Measurements from ENCODE around the gene CPNE2. TPM values are rescaled to one million over a fixed set of nuclear protein-coding genes. Genes with fewer than 3 reads are reported as not detected.

Gene CPNE2
- total and polyA plus RNA-seq, 2 of the 8 experiments (the other 6 are each of a cell fraction or from before 2014, with no cell fraction given), result 10.6 to 39.5 TPM

GRCh38 chr16:57178196-57178595 lies 85.8 kb downstream of the CPNE2 start:
- Histone ChIP-seq H2AK5ac (ENCODE audit: low read depth, low read length) (no peak overlapping the region), H3K79me1 (ENCODE audit: low read depth, low read length) (peaks cover 8% of the 10 kb centered on the region; the same call in 1 of the 2 replicates), H3K27ac (ENCODE audit: low read depth, low read length) (no peak overlapping the region), H2BK5ac (ENCODE audit: low read depth, low read length) (no peak overlapping the region), H3K27me3 (replicated peaks in 1 of 4; ENCODE audit: control insufficient read depth in 3 of 4, extremely low read depth in 1 of 4, insufficient read depth in 3 of 4, low read length in 3 of 4) (no peaks in the 10 kb centered on the region), H3K4me2 (ENCODE audit: insufficient read depth in 1 of 2, low read depth in 2 of 2, low read length in 2 of 2) (no peak overlapping the region), H3K79me2 (ENCODE audit: control insufficient read depth in 1 of 2, insufficient read depth in 2 of 2, low read length in 2 of 2) (peaks cover 0 to 45% of the 10 kb centered on the region in 2 experiments; a peak in 3 of 4 replicates), H2BK120ac (replicated peaks; ENCODE audit: low read depth, low read length) (no peak overlapping the region), H3K36me3 (ENCODE audit: control insufficient read depth in 2 of 4, insufficient read depth in 4 of 4, low read length in 3 of 4) (peaks cover 0 to 5% (median under 1%) of the 10 kb centered on the region in 4 experiments; a peak in 4 of 8 replicates), H3K4ac (replicated peaks; ENCODE audit: insufficient read length, low read depth, low read length) (no peak overlapping the region), H3K23me2 (ENCODE audit: low read depth, low read length) (no peaks in the 10 kb centered on the region; the same call in 1 of the 2 replicates), H3K4me3 (ENCODE audit: extremely low read depth in 1 of 4, insufficient read depth in 2 of 4, low read depth in 3 of 4, low read length in 4 of 4) (no peak overlapping the region), H3K18ac (ENCODE audit: extremely low read depth, low read length) (no peak overlapping the region), H4K5ac (ENCODE audit: insufficient read length, low read depth, low read length) (no peak overlapping the region), H2AFZ (ENCODE audit: low read length) (no peak overlapping the region), H4K20me1 (replicated peaks in 1 of 2; ENCODE audit: control insufficient read depth in 1 of 2, insufficient read depth in 2 of 2, low read length in 2 of 2) (no peaks in the 10 kb centered on the region), H4K91ac (replicated peaks; ENCODE audit: insufficient read length, low read length) (no peak overlapping the region), H3K23ac (ENCODE audit: insufficient read length) (no peak overlapping the region), H3K4me1 (replicated peaks in 1 of 4; ENCODE audit: control insufficient read depth in 3 of 4, insufficient read depth in 4 of 4, low read length in 3 of 4) (peaks cover 0 to 2% (median under 1%) of the 10 kb centered on the region in 4 experiments; a peak in 3 of 7 replicates), H4K8ac (ENCODE audit: extremely low read depth, insufficient read depth, low read length) (no peak overlapping the region), H2BK15ac (ENCODE audit: low read length) (no peak overlapping the region), H2BK12ac (ENCODE audit: low read depth, low read length) (no peak overlapping the region), H3K56ac (replicated peaks; ENCODE audit: insufficient read length, low read depth, low read length) (no peak overlapping the region), H3K14ac (ENCODE audit: insufficient read length) (no peak overlapping the region), H3K9me3 (ENCODE audit: insufficient read depth in 2 of 2, low read depth in 1 of 2, low read length in 1 of 2) (no peaks in the 10 kb centered on the region), H3K9ac (replicated peaks in 1 of 4; ENCODE audit: extremely low read depth in 1 of 4, low read depth in 3 of 4, low read length in 3 of 4) (no peak overlapping the region), H2BK20ac (ENCODE audit: low read length) (no peak overlapping the region)
- CTCF ChIA-PET (ENCODE audit: partially characterized antibody), result interaction anchor here (0.6 to 1.6 kb wide), 3 partner anchors 10 to 199 kb away, joined by 3 to 5 read pairs (median 3); no protein-coding TSS in a partner anchor
- POLR2A ChIA-PET (ENCODE audit: partially characterized antibody), result interaction anchor here (1.5 to 2.4 kb wide), 2 partner anchors 9 to 19 kb away, joined by 3 to 8 read pairs; no protein-coding TSS in a partner anchor
- TF ChIP-seq BACH1 (IDR thresholded peaks at IDR 0.05; ENCODE audit: low read length) (no peak), TAF7 (optimal IDR thresholded peaks at IDR 0.05; ENCODE audit: borderline replicate concordance, low read depth, low read length) (no peak), NANOG (IDR thresholded peaks at IDR 0.05; ENCODE audit: insufficient read depth, low read depth, low read length, poor library complexity, severe bottlenecking) (no peak), YY1 (IDR thresholded peaks at IDR 0.05; ENCODE audit: low read depth, low read length) (no peak), CTBP2 (IDR thresholded peaks at IDR 0.05; ENCODE audit: borderline replicate concordance, insufficient read depth, insufficient read length, low read length) (no peak), POLR2A (IDR thresholded peaks at IDR 0.05; ENCODE audit: control extremely low read depth in 1 of 2, low read depth in 2 of 2, low read length in 2 of 2) (no peak), SP2 (IDR thresholded peaks at IDR 0.05; ENCODE audit: low read length) (no peak), EP300 (IDR thresholded peaks at IDR 0.05; ENCODE audit: borderline replicate concordance in 1 of 2, low read depth in 2 of 2, low read length in 2 of 2) (no peak), HDAC6 (IDR thresholded peaks at IDR 0.05; ENCODE audit: low read depth, low read length) (no peak), CREB1 (IDR thresholded peaks at IDR 0.05) (no peak), TBP (IDR thresholded peaks at IDR 0.05; ENCODE audit: low read depth, low read length) (no peak), CTCF (IDR thresholded peaks at IDR 0.05; ENCODE audit: control extremely low read depth in 1 of 3, insufficient read depth in 1 of 3, low read depth in 1 of 3, low read length in 3 of 3) (no peak)
- FAIRE-seq (no peak), DNase-seq (ENCODE audit: low read depth in 1 of 2, low spot score in 2 of 2) (no peak)
- WGBS, 2 experiments (ENCODE audit: extremely low coverage in 1 of 2, insufficient coverage in 1 of 2, insufficient read length in 1 of 2, insufficient replicate concordance in 2 of 2, low coverage in 1 of 2, low lambda C conversion rate in 2 of 2, missing lambda C conversion rate in 1 of 2), result 90% methylated on average over 3 of the region's 3 CpGs; no CpG with 5 or more reads in 1 of the 2 experiments
